GM03348 (cell line): ENCODE results near the gene TH.
"Not testable (repeated sequence)": the region's sequence is repeated elsewhere in the genome, so short reads cannot be mapped to it uniquely, and the experiment has no call there.

Experiments used
- DNase-seq: peaks from one replicate; pipeline ENCODE4 v3.0.0; 2012; ENCODE audit warnings: low spot score

TH gene

GRCh38 chr11:2129699-2130366, 41.8 kb downstream of the TH start:
- no peak for DNase-seq

- DNase-seq: no peak
Measured at GRCh38 chr11:2129308-2129698, 42.3 kb downstream of the TH start.

- no peak for DNase-seq
Measured at GRCh38 chr11:2128511-2129307, 42.9 kb downstream of the TH start.

GRCh38 chr11:2128130-2128510, 43.5 kb downstream of the TH start:
- no peak for DNase-seq

- no peak for DNase-seq
Measured at GRCh38 chr11:2127482-2128129, 44.0 kb downstream of the TH start.

- no peak for DNase-seq
Measured at GRCh38 chr11:2126520-2127085, 45.0 kb downstream of the TH start.

GRCh38 chr11:2124736-2125484, 46.7 kb downstream of the TH start:
- DNase-seq: not testable (repeated sequence)

- DNase-seq: no peak
Measured at GRCh38 chr11:2123628-2123960, 48.0 kb downstream of the TH start.

- no peak for DNase-seq
Measured at GRCh38 chr11:2122907-2123627, 48.5 kb downstream of the TH start.

GRCh38 chr11:2122222-2122906, 49.3 kb downstream of the TH start:
- no peak for DNase-seq

GRCh38 chr11:2121227-2122130, 50.1 kb downstream of the TH start:
- DNase-seq: no peak

- DNase-seq: no peak
Measured at GRCh38 chr11:2120359-2121100, 51.1 kb downstream of the TH start.

GRCh38 chr11:2118677-2119076, 52.9 kb downstream of the TH start:
- DNase-seq: no peak

- no peak for DNase-seq
Measured at GRCh38 chr11:2116680-2117079, 54.9 kb downstream of the TH start.

GRCh38 chr11:2115308-2115707, 56.3 kb downstream of the TH start:
- no peak for DNase-seq

- no peak for DNase-seq
Measured at GRCh38 chr11:2114430-2115241, 57.0 kb downstream of the TH start.
